HFF-Myc (cell line): ENCODE results near the gene USP34.

ENCODE experiments used
- DNase-seq: peaks from one replicate; pipeline ENCODE4 v3.0.0-alpha.2; 2011; ENCODE audit warnings: low read depth; ENCODE audit errors: extremely low read depth
- H3K4me3 ChIP-seq: replicated peaks from 2 replicates; pipeline ENCODE4 v1.5.1; 2011; ENCODE audit warnings: low read depth, mild to moderate bottlenecking, control low read depth, low read length
- CTCF ChIP-seq: IDR thresholded peaks from 2 replicates; pipeline ENCODE4 v1.5.1; 2012; ENCODE audit warnings: mild to moderate bottlenecking, low read depth, low read length, control low read depth; ENCODE audit errors: missing control alignments

USP34 gene

GRCh38 chr2:61415265-61415664 is 55.6 kb downstream of the USP34 start:
- no peak for TF ChIP-seq CTCF
- DNase-seq, result no peak
- no peak overlapping the region for H3K4me3 ChIP-seq

GRCh38 chr2:61414674-61415073 is 56.2 kb downstream of the USP34 start:
- no peak overlapping the region for H3K4me3 ChIP-seq
- no peak for DNase-seq
- no peak for TF ChIP-seq CTCF

- DNase-seq, result no peak
- no peak overlapping the region for H3K4me3 ChIP-seq
- TF ChIP-seq CTCF, result no peak
These were observed 59.8 kb downstream of the USP34 start for GRCh38 chr2:61411109-61411508.

GRCh38 chr2:61410185-61410584 is 60.7 kb downstream of the USP34 start:
- no peak overlapping the region for H3K4me3 ChIP-seq
- DNase-seq, result no peak
- TF ChIP-seq CTCF, result no peak

- H3K4me3 ChIP-seq, result no peak overlapping the region
- DNase-seq, result no peak
- no peak for TF ChIP-seq CTCF
These were observed 65.1 kb downstream of the USP34 start for GRCh38 chr2:61405813-61406212.

GRCh38 chr2:61404438-61404837 is 66.4 kb downstream of the USP34 start:
- TF ChIP-seq CTCF, result no peak

GRCh38 chr2:61398413-61398812 is 72.5 kb downstream of the USP34 start:
- DNase-seq, result no peak
- no peak overlapping the region for H3K4me3 ChIP-seq
- no peak for TF ChIP-seq CTCF

More at GRCh38 chr2:61404438-61404837, 66.4 kb downstream of the USP34 start:
- H3K4me3 ChIP-seq, result no peak overlapping the region
- DNase-seq, result no peak
